Measurements from ENCODE around the gene TMC3.

Gene TMC3

GRCh38 chr15:81312790-81313543 lies 61.0 kb downstream of the TMC3 start:
- DNase-seq (ENCODE audit: extremely low read depth, low read depth) = peak; percentile 89
- no peak for TF ChIP-seq CTCF (IDR thresholded peaks at IDR 0.05; ENCODE audit: low read depth, low read length, missing control alignments)
- no peak overlapping the region for H3K4me3 ChIP-seq (replicated peaks; ENCODE audit: low read depth, low read length)

GRCh38 chr15:81311752-81312464 lies 62.1 kb downstream of the TMC3 start:
- no peak for TF ChIP-seq CTCF (IDR thresholded peaks at IDR 0.05; ENCODE audit: low read depth, low read length, missing control alignments)
- H3K4me3 ChIP-seq (replicated peaks; ENCODE audit: low read depth, low read length) = no peak overlapping the region
- DNase-seq (ENCODE audit: extremely low read depth, low read depth) = no peak

GRCh38 chr15:81310480-81310879 lies 63.5 kb downstream of the TMC3 start:
- TF ChIP-seq CTCF (IDR thresholded peaks at IDR 0.05; ENCODE audit: low read depth, low read length, missing control alignments) = no peak
- no peak for DNase-seq (ENCODE audit: extremely low read depth, low read depth)
- no peak overlapping the region for H3K4me3 ChIP-seq (replicated peaks; ENCODE audit: low read depth, low read length)

GRCh38 chr15:81309647-81310450 lies 64.2 kb downstream of the TMC3 start:
- TF ChIP-seq CTCF (IDR thresholded peaks at IDR 0.05; ENCODE audit: low read depth, low read length, missing control alignments) = no peak
- no peak overlapping the region for H3K4me3 ChIP-seq (replicated peaks; ENCODE audit: low read depth, low read length)
- DNase-seq (ENCODE audit: extremely low read depth, low read depth) = no peak

GRCh38 chr15:81308260-81308659 lies 65.8 kb downstream of the TMC3 start:
- H3K4me3 ChIP-seq (replicated peaks; ENCODE audit: low read depth, low read length) = no peak overlapping the region
- no peak for TF ChIP-seq CTCF (IDR thresholded peaks at IDR 0.05; ENCODE audit: low read depth, low read length, missing control alignments)
- no peak for DNase-seq (ENCODE audit: extremely low read depth, low read depth)

- no peak for DNase-seq (ENCODE audit: extremely low read depth, low read depth)
- no peak overlapping the region for H3K4me3 ChIP-seq (replicated peaks; ENCODE audit: low read depth, low read length)
- no peak for TF ChIP-seq CTCF (IDR thresholded peaks at IDR 0.05; ENCODE audit: low read depth, low read length, missing control alignments)
Observed at GRCh38 chr15:81304226-81304625, 69.8 kb downstream of the TMC3 start.
